Body of pancreas (tissue), 4 donors: Measurements from ENCODE around the gene NOXO1. TPM values are rescaled to one million over a fixed set of nuclear protein-coding genes. Genes with fewer than 3 reads are reported as not detected.

Experiments used
- ATAC-seq: fragments of 150-250 bp; one replicate; pipeline ENCODE4 v1.9.1; 2016
- DNase-seq, 4 donors: peaks; one replicate each; pipeline ENCODE4 v3.0.0-alpha.2; 2019
- H3K27ac ChIP-seq, 4 donors: fragments of 200-600 bp; sonication (generic); 1 replicate in 3 of 4; 2 replicates in 1 of 4; pipeline versions ENCODE4 v1.5.1 to v1.6.1; 2016 to 2019; ENCODE audit warnings: mild to moderate bottlenecking in 1 of 4, mixed read lengths in 1 of 4, moderate library complexity in 1 of 4
- H3K27me3 ChIP-seq, 2 donors: fragments of 200-600 bp; sonication (generic); one replicate each; pipeline ENCODE4 v1.6.0; 2016; ENCODE audit warnings: mild to moderate bottlenecking in 1 of 2
- H3K36me3 ChIP-seq, 2 donors: fragments of 200-600 bp; sonication (generic); replicated peaks in 1 of 2; 2 replicates each; pipeline ENCODE4 v1.5.1; 2016; ENCODE audit warnings: low read depth in 2 of 2; ENCODE audit not compliant: insufficient read depth in 1 of 2
- H3K4me1 ChIP-seq: fragments of 200-600 bp; sonication (generic); one replicate; pipeline ENCODE4 v1.6.0; 2016
- H3K4me3 ChIP-seq, 2 donors: fragments of 200-600 bp; sonication (generic); 1 replicate in 1 of 2; 2 replicates in 1 of 2; pipeline ENCODE4 v1.5.1; 2016 to 2019
- H3K9me3 ChIP-seq, 3 donors: fragments of 200-600 bp; sonication (generic); 1 replicate in 2 of 3; 2 replicates in 1 of 3; pipeline ENCODE4 v1.5.1; 2016
- CTCF ChIP-seq, 7 experiments: fragments of 450-650 bp in 4 of 7; fragments of 200-600 bp in 3 of 7; sonication (generic) in 3 of 7; IDR thresholded peaks; one replicate each; pipeline ENCODE4 v1.5.1; 2016 to 2019; ENCODE audit warnings: antibody characterized with exemption in 7 of 7
- POLR2A ChIP-seq, 3 donors: fragments of 450-650 bp; IDR thresholded peaks; one replicate each; pipeline ENCODE4 v1.6.1; 2016; ENCODE audit warnings: antibody characterized with exemption in 3 of 3, mild to moderate bottlenecking in 2 of 3
- WGBS, 2 donors: methylation state at CpG; one replicate each; pipeline ENCODE4 v1.1.5; 2017; 5-methylcytosine and 5-hydroxymethylcytosine counted together
- intact Hi-C: fragments of 100-400 bp; cut with DNase I; formaldehyde crosslinking; loops from one replicate; pipeline ENCODE4 v1.15.1; 2023
- total RNA-seq, 2 donors: library from RNA; depleted of rRNA; stranded (reverse); fragments of >200 nt; gene quantifications; one replicate each; pipeline ENCODE4 v1.1.0, GENCODE V29; 2016

The NOXO1 gene
- total RNA-seq, 2 donors from 2014 or later: not detected

GRCh38 chr16:2008631-2009163 lies 27.4 kb upstream of the NOXO1 start:
- WGBS, 2 donors: 3% methylated on average over 12 to 23 of the region's 23 CpGs
- H3K27me3 ChIP-seq: no peaks in the 10 kb centered on the region
- peak in 3 of 4 donors; percentile 52 to 66 (median 61) for DNase-seq
- intact Hi-C loops: no loop called here
- H3K4me3 ChIP-seq: peak overlapping the region; percentile 76 to 95
- peak; percentile 23 for ATAC-seq
- TF ChIP-seq POLR2A (IDR thresholded peaks at IDR 0.05): peak; percentile 14 to 63 (median 51)
- TF ChIP-seq CTCF (IDR thresholded peaks at IDR 0.05): no peak
- H3K9me3 ChIP-seq: no peaks in the 10 kb centered on the region
- peak overlapping the region; percentile 89 to 96 (median 92) for H3K27ac ChIP-seq
- no peaks in the 10 kb centered on the region for H3K36me3 ChIP-seq
- H3K4me1 ChIP-seq: peaks cover 60% of the 10 kb centered on the region

- ATAC-seq: peak; percentile 38
- Histone ChIP-seq H3K4me1 (peaks cover 66% of the 10 kb centered on the region), H3K27me3 (no peaks in the 10 kb centered on the region), H3K27ac (peak overlapping the region; percentile 66 to 96 (median 90)), H3K9me3 (no peaks in the 10 kb centered on the region), H3K4me3 (no peak overlapping the region), H3K36me3 (no peaks in the 10 kb centered on the region)
- peak; percentile 39 to 64 (median 44) for TF ChIP-seq POLR2A (IDR thresholded peaks at IDR 0.05)
- TF ChIP-seq CTCF (IDR thresholded peaks at IDR 0.05): no peak
- WGBS, 2 donors: 14 to 23% methylated on average over 6 to 15 of the region's 15 CpGs
- intact Hi-C loops: no loop called here
- peak; percentile 66 to 86 (median 79) for DNase-seq
These were observed 26.8 kb upstream of the NOXO1 start for GRCh38 chr16:2008009-2008526.

GRCh38 chr16:2007081-2007836 lies 26.0 kb upstream of the NOXO1 start:
- ATAC-seq (no peak), DNase-seq (peak in 3 of 4 donors; percentile 53 to 63 (median 58))
- 43 to 55% methylated on average over 8 to 16 of the region's 16 CpGs for WGBS, 2 donors
- peak overlapping the region; percentile 33 to 96 (median 78) for H3K27ac ChIP-seq
- H3K9me3 ChIP-seq: no peaks in the 10 kb centered on the region
- H3K27me3 ChIP-seq: no peaks in the 10 kb centered on the region
- H3K36me3 ChIP-seq: peaks cover under 1 to 3% of the 10 kb centered on the region in 2 donors
- H3K4me1 ChIP-seq: peaks cover 66% of the 10 kb centered on the region
- H3K4me3 ChIP-seq: no peak overlapping the region
- intact Hi-C loops: no loop called here
- no peak for TF ChIP-seq CTCF (IDR thresholded peaks at IDR 0.05)
- TF ChIP-seq POLR2A (IDR thresholded peaks at IDR 0.05): no peak

- 84 to 88% methylated on average over 5 to 8 of the region's 8 CpGs for WGBS, 2 donors
- ATAC-seq (no peak), DNase-seq (peak in 1 of 4 donors; percentile 14)
- TF ChIP-seq POLR2A (IDR thresholded peaks at IDR 0.05) (no peak), CTCF (IDR thresholded peaks at IDR 0.05) (no peak)
- peaks cover 66% of the 10 kb centered on the region for H3K4me1 ChIP-seq
- H3K27me3 ChIP-seq: no peaks in the 10 kb centered on the region
- H3K9me3 ChIP-seq: no peaks in the 10 kb centered on the region
- peak overlapping the region in 3 of 4 donors; percentile 17 to 89 (median 61) for H3K27ac ChIP-seq
- H3K4me3 ChIP-seq: no peak overlapping the region
- H3K36me3 ChIP-seq: peaks cover 10 to 11% of the 10 kb centered on the region in 2 donors
- intact Hi-C loops: no loop called here
These were observed 25.0 kb upstream of the NOXO1 start for GRCh38 chr16:2006317-2006716.
